ENCODE measurements around the gene METAP1D. TPM values are rescaled to one million over a fixed set of nuclear protein-coding genes. Genes with fewer than 3 reads are reported as not detected.
"Not testable (repeated sequence)": the region's sequence is repeated elsewhere in the genome, so short reads cannot be mapped to it uniquely, and the experiment has no call there.

Gene METAP1D
- total RNA-seq, 1 donor from 2014 or later, result 5.3 TPM

GRCh38 chr2:172048508-172049503 is 49.1 kb downstream of the METAP1D start:
- DNase-seq, result no peak

- DNase-seq, result no peak
These were observed 49.9 kb downstream of the METAP1D start for GRCh38 chr2:172049567-172050120.

- DNase-seq, result no peak
These were observed 50.8 kb downstream of the METAP1D start for GRCh38 chr2:172050479-172051125.

GRCh38 chr2:172052000-172052983 is 52.5 kb downstream of the METAP1D start:
- DNase-seq, result peak; percentile 78

GRCh38 chr2:172053486-172053885 is 53.7 kb downstream of the METAP1D start:
- DNase-seq, result no peak

GRCh38 chr2:172056293-172056692 is 56.5 kb downstream of the METAP1D start:
- DNase-seq, result no peak

- DNase-seq, result no peak
These were observed 58.9 kb downstream of the METAP1D start for GRCh38 chr2:172058660-172059059.

- DNase-seq, result not testable (repeated sequence)
These were observed 60.4 kb downstream of the METAP1D start for GRCh38 chr2:172060118-172060517.

GRCh38 chr2:172062402-172063004 is 62.8 kb downstream of the METAP1D start:
- DNase-seq, result no peak

- DNase-seq, result no peak
These were observed 63.7 kb downstream of the METAP1D start for GRCh38 chr2:172063446-172063845.

GRCh38 chr2:172065111-172065510 is 65.4 kb downstream of the METAP1D start:
- no peak for DNase-seq

GRCh38 chr2:172066394-172066886 is 66.7 kb downstream of the METAP1D start:
- no peak for DNase-seq

- not testable (repeated sequence) for DNase-seq
These were observed 68.2 kb downstream of the METAP1D start for GRCh38 chr2:172067905-172068304.

GRCh38 chr2:172070936-172071335 is 71.2 kb downstream of the METAP1D start:
- no peak for DNase-seq

- no peak for DNase-seq
These were observed 72.5 kb downstream of the METAP1D start for GRCh38 chr2:172072303-172072702.

- DNase-seq, result no peak
These were observed 73.0 kb downstream of the METAP1D start for GRCh38 chr2:172072706-172073105.

- no peak for DNase-seq
These were observed 73.8 kb downstream of the METAP1D start for GRCh38 chr2:172073518-172073917.

GRCh38 chr2:172074254-172074653 is 74.5 kb downstream of the METAP1D start:
- no peak for DNase-seq

GRCh38 chr2:172079416-172079815 is 79.7 kb downstream of the METAP1D start:
- no peak for DNase-seq

- no peak for DNase-seq
These were observed 80.3 kb downstream of the METAP1D start for GRCh38 chr2:172079838-172080640.
